K562 (cell line): ENCODE results near the gene COPS6. TPM values are rescaled to one million over a fixed set of nuclear protein-coding genes. Genes with fewer than 3 reads are reported as not detected.

Source experiments
- ATAC-seq: fragments of 200-7000 bp; cut with Tn5 transposase; 3 replicates; pipeline ENCODE4 v1.9.1; 2020; ENCODE audit warnings: moderate library complexity
- BruUV-seq: library from RNA; stranded (reverse); fragments of 400-500 nt; replicated peaks from 2 replicates; lab custom pipeline; 2021; lab: Mats Ljungman, UMichigan
- CTCF ChIA-PET: fragments of 300-600 bp; formaldehyde crosslinking; extraction: SDS; loops from one replicate; lab custom pipeline; 2021; ENCODE audit warnings: low intra/inter-chr PET ratio; lab: Yijun Ruan, JAX
- POLR2A ChIA-PET: fragments of 300-600, 350-650 bp; sonication (Branson Sonifier 250); formaldehyde crosslinking; extraction: SDS; loops from one replicate; lab custom pipeline; 2021; ENCODE audit warnings: antibody characterized with exemption, inconsistent platforms; lab: Yijun Ruan, JAX
- DNase-seq, 4 experiments: peaks; one replicate each; pipeline versions ENCODE4 v3.0.0 to v3.0.0-alpha.2; 2011 to 2018; ENCODE audit warnings: low spot score in 3 of 4, mixed read lengths in 3 of 4; ENCODE audit errors: extremely low read depth in 1 of 4
- FAIRE-seq: peaks from 2 replicates; lab custom pipeline; 2011; peaks lifted over from hg19 to GRCh38; lab: Jason Lieb, UNC
- H2AFZ ChIP-seq: 2 replicates; pipeline ENCODE4 v1.6.0; 2011; ENCODE audit warnings: low read depth, low read length, control low read depth, inconsistent platforms
- H3K27ac ChIP-seq: fragments of 200-600 bp; 3 replicates; pipeline ENCODE4 v1.8.0; 2011; ENCODE audit warnings: low read depth, mild to moderate bottlenecking, control low read depth, inconsistent platforms, low read length, moderate library complexity, mixed read lengths; ENCODE audit errors: extremely low read depth
- H3K27me3 ChIP-seq, 2 experiments: fragments of 300-600 bp in 1 of 2; 2 replicates in 1 of 2; 3 replicates in 1 of 2; pipeline versions ENCODE4 v1.6.0 to v1.8.0; 2011; ENCODE audit warnings: inconsistent platforms in 2 of 2, low read length in 2 of 2, mild to moderate bottlenecking in 1 of 2, mixed read lengths in 1 of 2, moderate library complexity in 1 of 2; ENCODE audit not compliant: control insufficient read depth in 2 of 2, insufficient read depth in 2 of 2
- H3K36me3 ChIP-seq: fragments of 300-600 bp; 3 replicates; pipeline ENCODE4 v1.8.0; 2011; ENCODE audit warnings: mild to moderate bottlenecking, low read length, inconsistent platforms; ENCODE audit not compliant: control insufficient read depth, insufficient read depth
- H3K4me1 ChIP-seq, 2 experiments: fragments of 200-600 bp in 1 of 2; replicated peaks in 1 of 2; 2 replicates in 1 of 2; 3 replicates in 1 of 2; pipeline versions ENCODE4 v1.5.1 to v1.8.0; 2011; ENCODE audit warnings: inconsistent platforms in 2 of 2, low read length in 2 of 2, mild to moderate bottlenecking in 1 of 2, mixed read lengths in 1 of 2, moderate library complexity in 1 of 2; ENCODE audit not compliant: control insufficient read depth in 2 of 2, insufficient read depth in 2 of 2
- H3K4me2 ChIP-seq: 2 replicates; pipeline ENCODE4 v1.6.1; 2011; ENCODE audit warnings: low read length, control low read depth, inconsistent platforms, mixed read lengths; ENCODE audit not compliant: insufficient read depth
- H3K4me3 ChIP-seq: fragments of 200-600 bp; sonication (generic), shearing (Covaris generic); 2 replicates; pipeline ENCODE4 v1.5.1; 2016; ENCODE audit warnings: control low read depth, inconsistent platforms
- H3K79me2 ChIP-seq: fragments of 200-600 bp; 3 replicates; pipeline ENCODE4 v1.8.0; 2011; ENCODE audit warnings: low read length, inconsistent platforms; ENCODE audit not compliant: control insufficient read depth, insufficient read depth
- H3K9ac ChIP-seq, 2 experiments: 2 replicates each; pipeline versions ENCODE4 v1.6.0 to v1.6.1; 2011; ENCODE audit warnings: low read depth in 2 of 2, low read length in 2 of 2, control low read depth in 1 of 2, inconsistent platforms in 1 of 2, mild to moderate bottlenecking in 1 of 2, mixed read lengths in 1 of 2; ENCODE audit not compliant: insufficient read depth in 1 of 2
- H3K9me1 ChIP-seq: one replicate; pipeline ENCODE4 v1.6.0; 2011; ENCODE audit warnings: inconsistent platforms, mild to moderate bottlenecking, low read length, moderate library complexity; ENCODE audit not compliant: control insufficient read depth, insufficient read depth
- H3K9me3 ChIP-seq: replicated peaks from 2 replicates; pipeline ENCODE4 v1.5.1; 2011; ENCODE audit warnings: low read depth, low read length, inconsistent platforms; ENCODE audit not compliant: control insufficient read depth, insufficient read depth
- H4K20me1 ChIP-seq: replicated peaks from 2 replicates; pipeline ENCODE4 v1.6.1; 2011; ENCODE audit warnings: low read length, inconsistent platforms, mixed read lengths; ENCODE audit not compliant: control insufficient read depth, insufficient read depth
- CEBPB ChIP-seq: fragments of 450-650 bp; IDR thresholded peaks from 2 replicates; pipeline ENCODE4 v1.6.1; 2016; ENCODE audit warnings: missing genetic modification characterization, missing compliant biosample characterization
- CEBPG ChIP-seq, 3 experiments: fragments of 200-800 bp in 1 of 3; sonication (Bioruptor generic) in 1 of 3; sonication (generic) in 1 of 3; formaldehyde crosslinking in 1 of 3; IDR thresholded peaks in 2 of 3; conservative IDR thresholded peaks in 1 of 3; 2 replicates each; pipeline versions ENCODE4 v1.6.1 to v1.8.0; 2016 to 2022; ENCODE audit warnings: missing compliant biosample characterization in 2 of 3, missing genetic modification characterization in 2 of 3, mild to moderate bottlenecking in 1 of 3, missing genetic modification reagents in 1 of 3
- WGBS: fragments of 100-300 bp; shearing (Covaris generic); methylation state at CpG from one replicate; pipeline ENCODE4 v1.1.6; 2016; ENCODE audit warnings: low coverage, mixed read lengths; ENCODE audit not compliant: insufficient coverage; ENCODE audit errors: missing lambda C conversion rate; 5-methylcytosine and 5-hydroxymethylcytosine counted together
- in situ Hi-C: fragments of 300-500 bp; cut with MboI; formaldehyde crosslinking; loops from 4 replicates; pipeline ENCODE4 v1.15.0; 2018; ENCODE audit warnings: inconsistent platforms, mixed read lengths
- intact Hi-C: fragments of 100-400 bp; cut with micrococcal nuclease; formaldehyde crosslinking; loops from 2 replicates; pipeline ENCODE4 v1.14.2; 2022
- polyA plus RNA-seq, 8 experiments: library from polyadenylated mRNA; depleted of rRNA in 4 of 8; stranded (reverse) in 5 of 8; unstranded in 3 of 8; fragments of >200 nt; fragmentation: Nextera tagmentation in 2 of 8; fragmentation: Illumina TruSeq in 1 of 8; extraction: Ambion mirVana in 2 of 8; extraction: Trizol in 1 of 8; gene quantifications; 2 replicates each; pipeline versions ENCODE4 v1.2.1 to v1.2.3, GENCODE V29; 2011 to 2014; ENCODE audit warnings: inconsistent platforms in 1 of 8, missing spikeins in 1 of 8
- total RNA-seq, 7 experiments: library from RNA; depleted of rRNA in 6 of 7; stranded (reverse); fragments of >200 nt in 6 of 7; fragmentation: Illumina TruSeq in 2 of 7; extraction: Trizol in 2 of 7; gene quantifications; 2 replicates each; pipeline versions ENCODE4 v1.2.1 to v1.2.3, GENCODE V29; 2011 to 2021; ENCODE audit warnings: low replicate concordance in 1 of 7
- TF ChIP-seq, protein P1 (sequence below): fragments of 450-650 bp; IDR thresholded peaks from 2 replicates; pipeline ENCODE4 v1.6.1; 2016; ENCODE audit warnings: mild to moderate bottlenecking

COPS6 gene
- total and polyA plus RNA-seq, 9 of the 15 experiments (the other 6 are each of a cell fraction or from before 2014, with no cell fraction given): 63.0 to 331 (median 168) TPM

DNA sequence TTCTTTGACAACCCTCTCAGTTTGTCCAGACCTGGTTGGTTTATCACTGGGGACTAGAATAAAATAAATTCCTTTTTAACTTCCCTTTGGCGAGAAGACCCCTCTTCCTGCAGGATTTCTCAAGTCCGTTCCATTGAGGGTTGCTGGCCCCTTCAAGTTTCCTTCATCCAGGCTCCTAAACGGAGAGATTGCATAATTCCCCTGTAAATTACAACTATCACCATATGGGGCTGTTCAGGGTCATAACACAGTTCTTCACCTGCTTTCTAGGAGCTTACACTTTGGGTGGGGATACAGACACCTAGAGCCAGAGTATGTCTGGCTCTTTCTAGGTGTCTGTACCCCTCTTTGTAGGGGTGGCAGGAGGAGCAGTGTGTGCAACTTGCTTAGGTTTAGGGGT lies 3.3 kb upstream of the COPS6 start:
- Histone ChIP-seq H3K4me1 (peaks cover 31 to 43% of the 10 kb centered on the region in 2 experiments), H3K4me3 (no peak overlapping the region), H3K79me2 (peaks cover 29% of the 10 kb centered on the region), H3K4me2 (no peak overlapping the region), H3K27ac (no peak overlapping the region), H3K27me3 (no peaks in the 10 kb centered on the region), H3K36me3 (peaks cover 8% of the 10 kb centered on the region), H3K9me3 (no peaks in the 10 kb centered on the region), H2AFZ (peak overlapping the region; percentile 26), H3K9ac (no peak overlapping the region), H3K9me1 (no peaks in the 10 kb centered on the region), H4K20me1 (no peaks in the 10 kb centered on the region)
- ChIA-PET POLR2A (interaction anchor here (0.8 to 2.1 kb wide), 3 partner anchors 8 to 15 kb away, joined by 4 to 10 read pairs (median 8); no protein-coding TSS in a partner anchor), CTCF (interaction anchor here (0.6 kb wide), 1 partner anchor 94 kb away, joined by 5 read pairs; no protein-coding TSS in a partner anchor)
- TF ChIP-seq, protein P1, sequence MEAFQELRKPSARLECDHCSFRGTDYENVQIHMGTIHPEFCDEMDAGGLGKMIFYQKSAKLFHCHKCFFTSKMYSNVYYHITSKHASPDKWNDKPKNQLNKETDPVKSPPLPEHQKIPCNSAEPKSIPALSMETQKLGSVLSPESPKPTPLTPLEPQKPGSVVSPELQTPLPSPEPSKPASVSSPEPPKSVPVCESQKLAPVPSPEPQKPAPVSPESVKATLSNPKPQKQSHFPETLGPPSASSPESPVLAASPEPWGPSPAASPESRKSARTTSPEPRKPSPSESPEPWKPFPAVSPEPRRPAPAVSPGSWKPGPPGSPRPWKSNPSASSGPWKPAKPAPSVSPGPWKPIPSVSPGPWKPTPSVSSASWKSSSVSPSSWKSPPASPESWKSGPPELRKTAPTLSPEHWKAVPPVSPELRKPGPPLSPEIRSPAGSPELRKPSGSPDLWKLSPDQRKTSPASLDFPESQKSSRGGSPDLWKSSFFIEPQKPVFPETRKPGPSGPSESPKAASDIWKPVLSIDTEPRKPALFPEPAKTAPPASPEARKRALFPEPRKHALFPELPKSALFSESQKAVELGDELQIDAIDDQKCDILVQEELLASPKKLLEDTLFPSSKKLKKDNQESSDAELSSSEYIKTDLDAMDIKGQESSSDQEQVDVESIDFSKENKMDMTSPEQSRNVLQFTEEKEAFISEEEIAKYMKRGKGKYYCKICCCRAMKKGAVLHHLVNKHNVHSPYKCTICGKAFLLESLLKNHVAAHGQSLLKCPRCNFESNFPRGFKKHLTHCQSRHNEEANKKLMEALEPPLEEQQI: no peak
- TF ChIP-seq CEBPG (CRISPR knock-in tag; IDR thresholded peaks at IDR 0.05): no peak
- peak; percentile 45 to 46; a peak in 3 of 4 replicates for TF ChIP-seq CEBPG (tag; conservative IDR thresholded peaks at IDR 0.05 in 1 of 2, IDR thresholded peaks at IDR 0.05 in 1 of 2)
- TF ChIP-seq CEBPB: peak; percentile 80
- BruUV-seq: no TSS peak
- in situ Hi-C loops: no loop called here
- no peak for DNase-seq
- FAIRE-seq: no peak
- ATAC-seq: no peak
- intact Hi-C loops: no loop called here
- 56% methylated on average over 3 of the region's 3 CpGs for WGBS
